GM19043 (cell line): ENCODE data around the gene ADGRA1.

Source experiments
- ATAC-seq: cut with Tn5 transposase; IDR thresholded peaks from one replicate; pipeline ENCODE4 v1.9.1; 2021; ENCODE audit warnings: low read depth; ENCODE audit not compliant: unreplicated experiment

The ADGRA1 gene

GRCh38 chr10:133160826-133161471, 73.2 kb downstream of the ADGRA1 start:
- ATAC-seq, result no peak

GRCh38 chr10:133161486-133162109, 73.9 kb downstream of the ADGRA1 start:
- ATAC-seq, result no peak

- no peak for ATAC-seq
Measured at GRCh38 chr10:133162178-133162909, 74.6 kb downstream of the ADGRA1 start.

- no peak for ATAC-seq
Measured at GRCh38 chr10:133162910-133163856, 75.5 kb downstream of the ADGRA1 start.

GRCh38 chr10:133163889-133164815, 76.4 kb downstream of the ADGRA1 start:
- ATAC-seq, result no peak

GRCh38 chr10:133164816-133165555, 77.3 kb downstream of the ADGRA1 start:
- no peak for ATAC-seq

GRCh38 chr10:133165556-133166503, 78.1 kb downstream of the ADGRA1 start:
- ATAC-seq, result no peak

- ATAC-seq, result no peak
Measured at GRCh38 chr10:133166504-133166827, 78.7 kb downstream of the ADGRA1 start.

- no peak for ATAC-seq
Measured at GRCh38 chr10:133166828-133167692, 79.3 kb downstream of the ADGRA1 start.

GRCh38 chr10:133167693-133168616, 80.2 kb downstream of the ADGRA1 start:
- no peak for ATAC-seq

GRCh38 chr10:133168617-133169031, 80.9 kb downstream of the ADGRA1 start:
- ATAC-seq, result no peak

GRCh38 chr10:133169173-133169947, 81.6 kb downstream of the ADGRA1 start:
- ATAC-seq, result no peak

- no peak for ATAC-seq
Measured at GRCh38 chr10:133170092-133170491, 82.4 kb downstream of the ADGRA1 start.

- ATAC-seq, result no peak
Measured at GRCh38 chr10:133173860-133174640, 86.3 kb downstream of the ADGRA1 start.
